ENCODE measurements around the gene TSPAN9. TPM values are rescaled to one million over a fixed set of nuclear protein-coding genes. Genes with fewer than 3 reads are reported as not detected.

The TSPAN9 gene
- total RNA-seq, 3 donors from 2014 or later: 16.8 to 44.9 (median 36.9) TPM

DNA sequence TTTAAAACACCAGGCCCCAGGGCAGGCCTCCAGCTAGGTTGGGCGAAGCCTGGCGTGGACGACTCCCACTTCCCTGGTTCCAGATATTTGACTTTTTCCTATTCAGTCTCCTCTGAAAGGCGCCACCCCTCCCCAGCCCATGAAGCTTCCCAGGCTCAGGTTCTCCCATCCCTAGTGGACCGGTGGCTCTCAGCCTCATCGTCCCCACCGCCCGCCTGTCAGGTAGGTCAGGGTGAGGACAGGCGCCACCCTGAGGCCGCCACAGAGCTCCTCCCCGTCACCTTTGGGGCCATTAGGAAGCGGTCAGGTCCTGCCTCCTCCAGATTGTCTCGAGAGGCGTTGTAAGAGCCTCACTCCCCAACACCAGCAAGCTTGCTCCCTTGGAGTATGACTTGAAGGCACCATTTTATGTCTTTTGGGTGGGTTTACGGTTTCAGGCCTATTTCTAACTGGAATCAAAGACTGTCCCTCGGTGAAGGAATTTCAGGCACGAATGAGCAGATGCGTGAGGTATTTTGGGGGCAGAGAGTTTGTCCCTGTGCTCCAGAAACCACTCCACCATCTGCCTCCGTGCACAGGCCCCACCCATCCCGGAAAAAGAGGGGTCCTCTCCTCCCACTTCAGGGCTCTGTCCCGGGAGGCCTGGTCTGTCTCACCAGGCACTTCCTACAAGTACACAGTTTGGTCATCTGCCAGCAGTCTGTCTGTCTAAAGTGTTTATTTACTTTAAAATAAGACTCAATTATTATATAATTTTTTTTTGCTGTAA is 55.6 kb downstream of the TSPAN9 start:
- no peak for DNase-seq (ENCODE audit: low spot score in 2 of 2)
- no peaks in the 10 kb centered on the region for H3K9me3 ChIP-seq
- peaks cover 7 to 9% of the 10 kb centered on the region in 2 donors for H3K4me1 ChIP-seq
- no peaks in the 10 kb centered on the region for H3K27me3 ChIP-seq
- intact Hi-C loops (cut with DNase I; ENCODE audit: low total_unique reads): no loop called here
- TF ChIP-seq POLR2AphosphoS5 (IDR thresholded peaks at IDR 0.05): no peak
- TF ChIP-seq, protein P1, sequence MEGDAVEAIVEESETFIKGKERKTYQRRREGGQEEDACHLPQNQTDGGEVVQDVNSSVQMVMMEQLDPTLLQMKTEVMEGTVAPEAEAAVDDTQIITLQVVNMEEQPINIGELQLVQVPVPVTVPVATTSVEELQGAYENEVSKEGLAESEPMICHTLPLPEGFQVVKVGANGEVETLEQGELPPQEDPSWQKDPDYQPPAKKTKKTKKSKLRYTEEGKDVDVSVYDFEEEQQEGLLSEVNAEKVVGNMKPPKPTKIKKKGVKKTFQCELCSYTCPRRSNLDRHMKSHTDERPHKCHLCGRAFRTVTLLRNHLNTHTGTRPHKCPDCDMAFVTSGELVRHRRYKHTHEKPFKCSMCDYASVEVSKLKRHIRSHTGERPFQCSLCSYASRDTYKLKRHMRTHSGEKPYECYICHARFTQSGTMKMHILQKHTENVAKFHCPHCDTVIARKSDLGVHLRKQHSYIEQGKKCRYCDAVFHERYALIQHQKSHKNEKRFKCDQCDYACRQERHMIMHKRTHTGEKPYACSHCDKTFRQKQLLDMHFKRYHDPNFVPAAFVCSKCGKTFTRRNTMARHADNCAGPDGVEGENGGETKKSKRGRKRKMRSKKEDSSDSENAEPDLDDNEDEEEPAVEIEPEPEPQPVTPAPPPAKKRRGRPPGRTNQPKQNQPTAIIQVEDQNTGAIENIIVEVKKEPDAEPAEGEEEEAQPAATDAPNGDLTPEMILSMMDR (IDR thresholded peaks at IDR 0.05): no peak
- TF ChIP-seq POLR2A (IDR thresholded peaks at IDR 0.05): no peak
- H3K27ac ChIP-seq: peak overlapping the region in 1 of 2 donors; percentile 73
- H3K4me3 ChIP-seq: no peak overlapping the region
- no peaks in the 10 kb centered on the region for H3K36me3 ChIP-seq

DNA sequence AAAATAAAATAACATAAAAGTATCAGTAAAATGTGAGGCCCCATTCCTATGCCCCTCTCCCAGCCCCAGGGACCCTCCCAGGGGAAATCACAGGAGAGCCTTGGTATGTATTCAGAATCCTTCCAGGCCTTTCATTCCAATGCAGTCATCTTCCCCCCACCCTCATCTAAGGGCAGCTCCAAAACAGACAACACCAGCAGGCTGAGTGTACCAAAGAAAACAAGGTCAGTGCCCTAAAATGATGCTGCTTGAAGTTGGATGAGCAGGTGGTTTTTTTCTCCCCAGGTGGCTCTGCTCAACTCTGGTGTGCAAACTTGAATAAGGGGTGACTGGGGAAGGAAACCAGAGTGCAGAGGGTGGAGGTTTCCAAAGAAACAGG is 56.2 kb downstream of the TSPAN9 start:
- H3K4me1 ChIP-seq: peaks cover 7 to 12% of the 10 kb centered on the region in 2 donors
- intact Hi-C loops (cut with DNase I; ENCODE audit: low total_unique reads): no loop called here
- no peak for TF ChIP-seq POLR2AphosphoS5 (IDR thresholded peaks at IDR 0.05)
- TF ChIP-seq, protein P1 (IDR thresholded peaks at IDR 0.05): no peak
- no peak for TF ChIP-seq POLR2A (IDR thresholded peaks at IDR 0.05)
- H3K36me3 ChIP-seq: no peaks in the 10 kb centered on the region
- no peak for DNase-seq (ENCODE audit: low spot score in 2 of 2)
- no peaks in the 10 kb centered on the region for H3K27me3 ChIP-seq
- H3K27ac ChIP-seq: no peak overlapping the region
- no peak overlapping the region for H3K4me3 ChIP-seq
- H3K9me3 ChIP-seq: no peaks in the 10 kb centered on the region

DNA sequence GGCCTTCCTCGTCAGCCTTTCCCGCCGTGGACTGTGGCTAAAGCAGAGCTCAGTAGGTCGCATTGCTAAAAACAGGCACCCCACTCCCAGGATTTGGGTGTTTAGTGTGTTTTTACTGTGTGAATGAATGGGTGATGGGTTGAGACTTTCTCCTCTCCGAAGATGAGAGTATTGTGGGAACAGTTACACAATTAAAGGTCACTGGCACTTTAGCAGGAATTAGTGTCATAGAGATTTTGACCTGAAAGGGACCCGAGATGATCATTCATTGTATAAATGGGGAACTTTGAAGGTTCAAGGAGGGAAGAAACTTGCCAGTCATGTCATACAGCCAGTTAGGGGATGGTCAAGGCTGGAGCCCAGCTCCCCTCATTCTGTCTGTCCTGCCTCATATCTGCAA is 56.9 kb downstream of the TSPAN9 start:
- no peak overlapping the region for H3K27ac ChIP-seq
- intact Hi-C loops (cut with DNase I; ENCODE audit: low total_unique reads): no loop called here

DNA sequence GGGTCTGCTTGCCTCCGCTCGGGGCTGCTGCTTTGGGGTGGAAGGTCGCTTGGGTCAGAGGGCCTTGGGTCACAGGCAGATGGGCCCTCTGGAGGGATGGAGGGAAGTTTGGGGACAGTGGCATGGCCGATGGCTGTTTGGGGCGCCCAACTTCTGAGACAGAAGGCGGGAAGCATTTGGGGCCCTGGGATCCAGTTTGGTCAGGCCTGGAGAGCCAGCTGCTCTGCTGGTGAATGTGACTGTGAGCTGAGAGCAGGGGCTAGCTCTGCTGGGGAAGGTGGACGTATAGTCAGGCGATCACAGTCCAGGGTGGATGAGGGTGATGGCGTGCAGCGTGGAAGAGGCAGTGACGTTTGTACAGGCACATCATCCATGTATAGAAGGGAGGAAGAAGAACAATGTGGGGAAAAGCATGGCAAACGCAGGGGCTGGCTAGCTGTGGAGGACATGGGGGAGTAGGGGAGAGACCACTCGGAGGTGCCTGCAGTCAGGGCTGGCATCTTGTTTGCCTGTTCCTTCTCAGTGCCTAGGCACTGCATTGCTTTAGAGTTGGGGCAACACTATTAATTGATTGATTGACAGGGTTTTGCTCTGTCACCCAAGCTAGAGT is 57.5 kb downstream of the TSPAN9 start:
- no peak for TF ChIP-seq POLR2A (IDR thresholded peaks at IDR 0.05)
- TF ChIP-seq POLR2AphosphoS5 (IDR thresholded peaks at IDR 0.05): no peak
- TF ChIP-seq, protein P1 (IDR thresholded peaks at IDR 0.05): no peak
- Histone ChIP-seq H3K4me3 (no peak overlapping the region), H3K9me3 (no peaks in the 10 kb centered on the region), H3K4me1 (peaks cover 6 to 12% of the 10 kb centered on the region in 2 donors), H3K27ac (no peak overlapping the region), H3K27me3 (no peaks in the 10 kb centered on the region), H3K36me3 (no peaks in the 10 kb centered on the region)
- no peak for DNase-seq (ENCODE audit: low spot score in 2 of 2)
- intact Hi-C loops (cut with DNase I; ENCODE audit: low total_unique reads): no loop called here

More for the DNA sequence above, 56.9 kb downstream of the TSPAN9 start:
- DNase-seq (ENCODE audit: low spot score in 2 of 2): no peak
- Histone ChIP-seq H3K27me3 (no peaks in the 10 kb centered on the region), H3K36me3 (no peaks in the 10 kb centered on the region), H3K9me3 (no peaks in the 10 kb centered on the region), H3K4me1 (peaks cover 7 to 12% of the 10 kb centered on the region in 2 donors), H3K4me3 (no peak overlapping the region)
- TF ChIP-seq POLR2A (IDR thresholded peaks at IDR 0.05) (no peak), POLR2AphosphoS5 (IDR thresholded peaks at IDR 0.05) (no peak)
- TF ChIP-seq, protein P1 (IDR thresholded peaks at IDR 0.05): no peak
